ENCODE measurements around the gene MT1G. TPM values are rescaled to one million over a fixed set of nuclear protein-coding genes. Genes with fewer than 3 reads are reported as not detected.
"Not testable (repeated sequence)": the region's sequence is repeated elsewhere in the genome, so short reads cannot be mapped to it uniquely, and the experiment has no call there.

MT1G gene
- total RNA-seq, 2 donors from 2014 or later: 22.4 to 484 TPM

GRCh38 chr16:56628486-56629350 lies 39.1 kb downstream of the MT1G start:
- intact Hi-C loops (cut with DNase I, micrococcal nuclease): no loop called here
- no peak for ATAC-seq
- no peak for DNase-seq

- ATAC-seq (peak; percentile 17), DNase-seq (no peak)
- intact Hi-C loops (cut with DNase I, micrococcal nuclease): no loop called here
Measured at GRCh38 chr16:56626685-56627084, 41.2 kb downstream of the MT1G start.

- DNase-seq: peak; percentile 49 to 74
- ATAC-seq: peak; percentile 61
- intact Hi-C loops (cut with DNase I, micrococcal nuclease): no loop called here
Measured at GRCh38 chr16:56625943-56626654, 41.8 kb downstream of the MT1G start.

- peak; percentile 90 for ATAC-seq
- intact Hi-C loops (cut with DNase I, micrococcal nuclease): no loop called here
Measured at GRCh38 chr16:56625140-56625942, 42.5 kb downstream of the MT1G start, which contains the start of gene MT1E. TSS of gene MT1E (plus strand) at chr16:56625781. CDS start at chr16:56625852, 71 bp downstream.

GRCh38 chr16:56623637-56624036 lies 44.2 kb downstream of the MT1G start:
- no peak for ATAC-seq
- no peak for DNase-seq
- intact Hi-C loops (cut with DNase I, micrococcal nuclease): no loop called here

More at GRCh38 chr16:56625140-56625942, 42.5 kb downstream of the MT1G start, which contains the start of gene MT1E:
- peak; percentile 77 to 82 for DNase-seq

- DNase-seq; intact Hi-C loops (cut with DNase I, micrococcal nuclease); ATAC-seq: not testable (repeated sequence)
Measured at GRCh38 chr16:56623184-56623583, 44.7 kb downstream of the MT1G start.

- intact Hi-C loops (cut with DNase I, micrococcal nuclease); ATAC-seq; DNase-seq: not testable (repeated sequence)
Measured at GRCh38 chr16:56621665-56622445, 46.0 kb downstream of the MT1G start.

- DNase-seq (no peak), ATAC-seq (no peak)
- intact Hi-C loops (cut with DNase I, micrococcal nuclease): no loop called here
Measured at GRCh38 chr16:56620339-56620897, 47.4 kb downstream of the MT1G start.

GRCh38 chr16:56618138-56618537 lies 49.7 kb downstream of the MT1G start:
- intact Hi-C loops (cut with DNase I, micrococcal nuclease): no loop called here
- ATAC-seq: no peak
- DNase-seq: no peak

- ATAC-seq (peak; percentile 98), DNase-seq (peak; percentile 82 to 84)
- intact Hi-C loops (cut with DNase I, micrococcal nuclease): no loop called here
Measured at GRCh38 chr16:56617212-56618085, 50.4 kb downstream of the MT1G start.

Other genes starting within 250 kb of the MT1G start
- gene AMFR, start 242.5 kb downstream of the MT1G start, total RNA-seq: 100 to 1,000 TPM in 1 of 2 donors, 10 to 100 TPM in 1; 87.2 to 111 TPM
- 10 to 100 TPM; 68.5 to 77.9 TPM for gene NUDT21, start 216.7 kb downstream of the MT1G start, total RNA-seq
- 10 to 100 TPM; 15.9 to 16.5 TPM for gene OGFOD1, start 216.5 kb downstream of the MT1G start, total RNA-seq
- 10 to 100 TPM; 34.2 to 36.2 TPM for gene BBS2, start 148.0 kb downstream of the MT1G start, total RNA-seq
- gene MT4, start 103.0 kb downstream of the MT1G start, total RNA-seq: not detected
- gene MT3, start 78.5 kb downstream of the MT1G start, total RNA-seq: 1 to 10 TPM; 1.5 to 1.8 TPM
- 100 to 1,000 TPM in 1 of 2 donors, 10 to 100 TPM in 1; 78.4 to 287 TPM for gene MT2A, start 59.5 kb downstream of the MT1G start, total RNA-seq
- gene MT1E, start 42.3 kb downstream of the MT1G start, total RNA-seq: 100 to 1,000 TPM in 1 of 2 donors, 10 to 100 TPM in 1; 64.7 to 240 TPM
- gene MT1M, start 35.4 kb downstream of the MT1G start, total RNA-seq: 10 to 100 TPM in 1 of 2 donors, 1 to 10 TPM in 1; 5.1 to 60.6 TPM
- 1 to 10 TPM; 4.7 to 5.1 TPM for gene MT1A, start 29.4 kb downstream of the MT1G start, total RNA-seq
- gene MT1B, start 16.2 kb downstream of the MT1G start, total RNA-seq: not detected
- 10 to 100 TPM in 1 of 2 donors, 1 to 10 TPM in 1; 9.0 to 71.2 TPM for gene MT1F, start 10.1 kb downstream of the MT1G start, total RNA-seq
- 10 to 100 TPM in 1 of 2 donors, 1 to 10 TPM in 1; 3.3 to 80.9 TPM for gene MT1H, start 1.7 kb upstream of the MT1G start, total RNA-seq
- gene MT1X, start 14.4 kb upstream of the MT1G start, total RNA-seq: 10 to 100 TPM; 29.5 to 63.4 TPM
- 10 to 100 TPM; 34.1 to 52.7 TPM for gene NUP93, start 62.1 kb upstream of the MT1G start, total RNA-seq
- under 1 TPM in 1 of 2 donors, not detected in 1; 0.11 TPM for gene SLC12A3, start 197.1 kb upstream of the MT1G start, total RNA-seq

Measured in left colon (tissue), 2 donors.